ENCODE measurements around the gene LIPK.

GRCh38 chr10:88661577-88661976 is 44.5 kb upstream of the LIPK start:
- TF ChIP-seq POLR2A (IDR thresholded peaks at IDR 0.05) (no peak), CTCF (IDR thresholded peaks at IDR 0.05) (no peak)

Measured in esophagus squamous epithelium (tissue), 4 donors.